HCT116 (cell line): ENCODE data around the gene QRICH2. TPM values are rescaled to one million over a fixed set of nuclear protein-coding genes. Genes with fewer than 3 reads are reported as not detected.

Experiments used
- ATAC-seq: fragments of 200-7000 bp; cut with Tn5 transposase; 2 replicates; pipeline ENCODE4 v1.9.1; 2020; ENCODE audit warnings: mild to moderate bottlenecking, moderate library complexity
- BruUV-seq: library from RNA; stranded (reverse); fragments of 400-500 nt; replicated peaks from 2 replicates; lab custom pipeline; 2021; lab: Mats Ljungman, UMichigan
- CTCF ChIA-PET: fragments of 300-600 bp; sonication (Branson Sonifier 250); formaldehyde crosslinking; loops from one replicate; lab custom pipeline; 2021; ENCODE audit warnings: antibody characterized with exemption; lab: Charles Lee
- POLR2A ChIA-PET: fragments of 300-600, 350-600 bp; sonication (Branson Sonifier 250); formaldehyde crosslinking; loops from one replicate; lab custom pipeline; 2021; ENCODE audit warnings: antibody characterized with exemption; lab: Charles Lee
- RAD21 ChIA-PET, 2 experiments: fragments of 300-600 bp; sonication (Branson Sonifier 250); formaldehyde crosslinking; loops; one replicate each; lab custom pipeline; 2023; ENCODE audit warnings: low total read pairs in 2 of 2; ENCODE audit not compliant: uncharacterized antibody in 2 of 2, unreplicated experiment in 2 of 2, low non-redundant PET in 1 of 2; lab: Charles Lee
- DNase-seq: peaks from one replicate; pipeline ENCODE4 v3.0.0-alpha.2; 2010; ENCODE audit warnings: low read depth, low spot score
- H2AFZ ChIP-seq: fragments of 200-600 bp; shearing (Covaris generic), sonication (generic); 2 replicates; pipeline ENCODE4 v1.6.1; 2017; ENCODE audit warnings: low read depth, mixed run types, mixed read lengths, antibody characterized with exemption, low read length; ENCODE audit not compliant: poor library complexity, severe bottlenecking
- H3K27ac ChIP-seq: 2 replicates; pipeline ENCODE4 v1.5.1; 2012; ENCODE audit warnings: low read depth, low read length
- H3K27me3 ChIP-seq: fragments of 200-600 bp; sonication (generic); 2 replicates; pipeline ENCODE4 v1.6.1; 2016; ENCODE audit warnings: mixed run types, low read length, mixed read lengths; ENCODE audit not compliant: insufficient read depth
- H3K36me3 ChIP-seq, 2 experiments: fragments of 200-500 bp in 1 of 2; fragments of 200-600 bp in 1 of 2; sonication (Bioruptor generic) in 1 of 2; sonication (generic) in 1 of 2; 2 replicates each; pipeline versions ENCODE4 v1.5.1 to v1.6.1; 2014 to 2016; ENCODE audit warnings: low read length in 2 of 2, inconsistent platforms in 1 of 2, mixed read lengths in 1 of 2, mixed run types in 1 of 2; ENCODE audit not compliant: insufficient read depth in 2 of 2, control insufficient read depth in 1 of 2
- H3K4me1 ChIP-seq, 2 experiments: fragments of 200-600 bp in 1 of 2; sonication (generic) in 1 of 2; 2 replicates each; pipeline versions ENCODE4 v1.5.1 to v1.6.1; 2012 to 2017; ENCODE audit warnings: low read length in 2 of 2, inconsistent platforms in 1 of 2, mild to moderate bottlenecking in 1 of 2, mixed read lengths in 1 of 2, mixed run types in 1 of 2, moderate library complexity in 1 of 2; ENCODE audit not compliant: insufficient read depth in 2 of 2, control insufficient read depth in 1 of 2
- H3K4me2 ChIP-seq: fragments of 200-600 bp; sonication (generic); 2 replicates; pipeline ENCODE4 v1.6.1; 2017; ENCODE audit warnings: mixed run types, low read length, mixed read lengths
- H3K4me3 ChIP-seq, 2 experiments: fragments of 200-600 bp in 1 of 2; sonication (generic) in 1 of 2; replicated peaks in 1 of 2; 2 replicates each; pipeline ENCODE4 v1.5.1; 2011 to 2016; ENCODE audit warnings: low read length in 2 of 2, control low read depth in 1 of 2, low read depth in 1 of 2, mild to moderate bottlenecking in 1 of 2, mixed read lengths in 1 of 2, mixed run types in 1 of 2
- H3K79me2 ChIP-seq: fragments of 200-600 bp; sonication (generic); 2 replicates; pipeline ENCODE4 v1.6.1; 2017; ENCODE audit warnings: mild to moderate bottlenecking, mixed run types, low read length, moderate library complexity, mixed read lengths; ENCODE audit not compliant: insufficient read depth
- H3K9ac ChIP-seq: fragments of 200-600 bp; sonication (generic); 2 replicates; pipeline ENCODE4 v1.6.1; 2016; ENCODE audit warnings: low read length, mixed read lengths
- H3K9me2 ChIP-seq: fragments of 200-600 bp; sonication (generic), shearing (Covaris generic); 2 replicates; pipeline ENCODE4 v1.6.1; 2017; ENCODE audit warnings: mixed run types, mild to moderate bottlenecking, moderate library complexity; ENCODE audit not compliant: insufficient read depth
- H3K9me3 ChIP-seq, 2 experiments: fragments of 200-500 bp in 1 of 2; fragments of 200-600 bp in 1 of 2; sonication (Bioruptor generic) in 1 of 2; sonication (generic) in 1 of 2; 2 replicates each; pipeline ENCODE4 v1.6.1; 2014 to 2017; ENCODE audit warnings: low read length in 2 of 2, mixed read lengths in 2 of 2, inconsistent platforms in 1 of 2, low read depth in 1 of 2, mild to moderate bottlenecking in 1 of 2, mixed run types in 1 of 2, moderate library complexity in 1 of 2; ENCODE audit not compliant: control insufficient read depth in 1 of 2, insufficient read depth in 1 of 2
- H4K20me1 ChIP-seq: fragments of 200-600 bp; sonication (generic), shearing (Covaris generic); 2 replicates; pipeline ENCODE4 v1.6.1; 2017; ENCODE audit warnings: mixed run types, mild to moderate bottlenecking, moderate library complexity; ENCODE audit not compliant: insufficient read depth
- ATF3 ChIP-seq: IDR thresholded peaks from 2 replicates; pipeline ENCODE4 v1.6.1; 2012
- CTCF ChIP-seq, 3 experiments: fragments of 200-600 bp in 1 of 3; sonication (generic) in 1 of 3; IDR thresholded peaks in 2 of 3; conservative IDR thresholded peaks in 1 of 3; 2 replicates each; pipeline ENCODE4 v1.5.1; 2012 to 2017; ENCODE audit warnings: low read depth in 2 of 3, low read length in 2 of 3, antibody characterized with exemption in 1 of 3, borderline replicate concordance in 1 of 3, control low read depth in 1 of 3, mild to moderate bottlenecking in 1 of 3, mixed read lengths in 1 of 3, mixed run types in 1 of 3, moderate library complexity in 1 of 3; ENCODE audit not compliant: insufficient read depth in 1 of 3
- EGR1 ChIP-seq: IDR thresholded peaks from 2 replicates; pipeline ENCODE4 v1.6.1; 2012; ENCODE audit warnings: low read depth
- ELF1 ChIP-seq: IDR thresholded peaks from 2 replicates; pipeline ENCODE4 v1.6.1; 2012; ENCODE audit warnings: low read depth, borderline replicate concordance
- EZH2 ChIP-seq: fragments of 200-600 bp; sonication (generic); IDR thresholded peaks from 2 replicates; pipeline ENCODE4 v1.6.1; 2017; ENCODE audit warnings: antibody characterized with exemption, mixed run types
- EZH2phosphoT487 ChIP-seq: fragments of 200-600 bp; IDR thresholded peaks from 2 replicates; pipeline ENCODE4 v1.6.1; 2018; ENCODE audit warnings: antibody characterized with exemption, borderline replicate concordance
- FOSL1 ChIP-seq: IDR thresholded peaks from 2 replicates; pipeline ENCODE4 v1.6.1; 2012; ENCODE audit warnings: low read depth
- JUND ChIP-seq: IDR thresholded peaks from 2 replicates; pipeline ENCODE4 v1.6.1; 2012
- MAX ChIP-seq: IDR thresholded peaks from 2 replicates; pipeline ENCODE4 v1.6.1; 2012
- POLR2A ChIP-seq: IDR thresholded peaks from 2 replicates; pipeline ENCODE4 v1.7.0; 2011; ENCODE audit warnings: borderline replicate concordance; ENCODE audit not compliant: insufficient read depth, insufficient read length; ENCODE audit errors: extremely low read depth
- RAD21 ChIP-seq: IDR thresholded peaks from 2 replicates; pipeline ENCODE4 v1.6.1; 2012; ENCODE audit warnings: low read depth, mild to moderate bottlenecking
- REST ChIP-seq: IDR thresholded peaks from 2 replicates; pipeline ENCODE4 v1.6.1; 2012; ENCODE audit warnings: low read depth
- SP1 ChIP-seq: IDR thresholded peaks from 2 replicates; pipeline ENCODE4 v1.6.1; 2012; ENCODE audit warnings: low read depth
- SRF ChIP-seq: IDR thresholded peaks from 2 replicates; pipeline ENCODE4 v1.6.1; 2012; ENCODE audit warnings: low read depth
- TCF7L2 ChIP-seq: IDR thresholded peaks from 2 replicates; pipeline ENCODE4 v1.7.0; 2011; ENCODE audit warnings: borderline replicate concordance, inconsistent platforms; ENCODE audit not compliant: insufficient read depth, insufficient read length; ENCODE audit errors: extremely low read depth
- YY1 ChIP-seq: IDR thresholded peaks from 2 replicates; pipeline ENCODE4 v1.6.1; 2011; ENCODE audit warnings: low read length, low read depth, moderate library complexity, mild to moderate bottlenecking; ENCODE audit not compliant: insufficient replicate concordance; ENCODE audit errors: extremely low read depth
- ZBTB33 ChIP-seq: IDR thresholded peaks from 2 replicates; pipeline ENCODE4 v1.6.1; 2011; ENCODE audit warnings: mild to moderate bottlenecking, low read length, moderate library complexity; ENCODE audit not compliant: insufficient replicate concordance; ENCODE audit errors: extremely low read depth
- ZFX ChIP-seq: fragments of 450-650 bp; IDR thresholded peaks from 2 replicates; pipeline ENCODE4 v1.6.1; 2017
- ZNF274 ChIP-seq: fragments of 200-500 bp; sonication (Bioruptor generic); IDR thresholded peaks from 2 replicates; pipeline ENCODE4 v1.6.1; 2014; ENCODE audit warnings: mild to moderate bottlenecking, low read depth, low read length, inconsistent platforms
- intact Hi-C: fragments of 100-400 bp; cut with micrococcal nuclease; formaldehyde crosslinking; loops from 2 replicates; pipeline ENCODE4 v1.10.0; 2022
- total RNA-seq: library from RNA; stranded (reverse); gene quantifications from one replicate; pipeline ENCODE4 v1.2.1, GENCODE V29; 2021; ENCODE audit not compliant: unreplicated experiment

QRICH2 gene
- total RNA-seq, 1 experiment from 2014 or later, result 4.9 TPM

GRCh38 chr17:76241204-76241538, 66.9 kb downstream of the QRICH2 start:
- ChIA-PET POLR2A (no interaction called here), RAD21 (no interaction called here), CTCF (interaction anchor here (0.6 kb wide), 1 partner anchor 193 kb away, joined by 6 read pairs; no protein-coding TSS in a partner anchor)
- Histone ChIP-seq H3K36me3 (no peaks in the 10 kb centered on the region), H3K79me2 (no peaks in the 10 kb centered on the region), H3K27ac (no peak overlapping the region; the same call in 1 of the 2 replicates), H3K4me3 (peak overlapping the region; percentile 48 to 61), H3K9me2 (no peaks in the 10 kb centered on the region), H3K9ac (peak overlapping the region; percentile 56), H3K27me3 (no peaks in the 10 kb centered on the region), H2AFZ (peak overlapping the region; percentile 99), H3K4me2 (peak overlapping the region; percentile 97), H4K20me1 (no peaks in the 10 kb centered on the region)
- intact Hi-C loops, result no loop called here
- BruUV-seq, result TSS peak; percentile 85
- DNase-seq, result no peak
- TF ChIP-seq ZFX (no peak), FOSL1 (no peak), REST (no peak), ELF1 (no peak), JUND (no peak), YY1 (no peak), SRF (no peak), EZH2phosphoT487 (no peak), MAX (no peak; the same call in 1 of the 2 replicates), EGR1 (no peak), CTCF (IDR thresholded peaks at IDR 0.05 in 2 of 3, conservative IDR thresholded peaks at IDR 0.05 in 1 of 3; ENCODE audit: borderline replicate concordance in 1 of 3, insufficient read depth in 1 of 3, low read depth in 2 of 3, low read length in 2 of 3) (no peak), TCF7L2 (no peak), ATF3 (no peak), RAD21 (no peak), EZH2 (no peak), ZBTB33 (no peak), POLR2A (no peak), ZNF274 (no peak), SP1 (no peak)
- TF ChIP-seq, all 23 proteins: peak for 0
- Histone ChIP-seq H3K9me3 (no peaks in the 10 kb centered on the region), H3K4me1 (peaks cover 3 to 16% of the 10 kb centered on the region in 2 experiments; a peak in 3 of 4 replicates)
- no peak for ATAC-seq
